Osteoblast (primary cell): ENCODE data around the gene KIAA1671. TPM values are rescaled to one million over a fixed set of nuclear protein-coding genes. Genes with fewer than 3 reads are reported as not detected.
A peak's percentile ranks its signal among the peaks of the same experiment; 100 is the strongest.

Source experiments
- DNase-seq: peaks from one replicate; pipeline ENCODE4 v3.0.0; 2011; ENCODE audit warnings: low spot score, mixed read lengths; ENCODE audit not compliant: insufficient read length; ENCODE audit errors: missing footprints
- H2AFZ ChIP-seq: 2 replicates; pipeline ENCODE4 v1.6.0; 2011; ENCODE audit warnings: mild to moderate bottlenecking, low read length
- H3K27ac ChIP-seq: 2 replicates; pipeline ENCODE4 v1.5.1; 2011; ENCODE audit warnings: mild to moderate bottlenecking, low read depth, low read length, moderate library complexity
- H3K27me3 ChIP-seq: 2 replicates; pipeline ENCODE4 v1.6.0; 2012; ENCODE audit warnings: mild to moderate bottlenecking, control low read depth, inconsistent platforms, low read length, moderate library complexity; ENCODE audit not compliant: insufficient read depth
- H3K36me3 ChIP-seq: 2 replicates; pipeline ENCODE4 v1.5.1; 2011; ENCODE audit warnings: mild to moderate bottlenecking, low read length, control low read depth, moderate library complexity; ENCODE audit not compliant: insufficient read depth
- H3K4me1 ChIP-seq: 2 replicates; pipeline ENCODE4 v1.5.1; 2011; ENCODE audit warnings: mild to moderate bottlenecking, low read length, control low read depth, moderate library complexity; ENCODE audit not compliant: insufficient read depth
- H3K4me2 ChIP-seq: 2 replicates; pipeline ENCODE4 v1.6.0; 2011; ENCODE audit warnings: mild to moderate bottlenecking, low read length; ENCODE audit not compliant: insufficient read depth
- H3K4me3 ChIP-seq: fragments of 200-600 bp; sonication (generic); 3 replicates; pipeline ENCODE4 v1.5.1; 2012; ENCODE audit warnings: mild to moderate bottlenecking, low read length, inconsistent platforms; ENCODE audit not compliant: insufficient read depth
- H3K79me2 ChIP-seq: 2 replicates; pipeline ENCODE4 v1.6.0; 2012; ENCODE audit warnings: mild to moderate bottlenecking, low read length, control low read depth, inconsistent platforms; ENCODE audit not compliant: insufficient read depth
- H3K9me3 ChIP-seq: 2 replicates; pipeline ENCODE4 v1.5.1; 2011; ENCODE audit warnings: low read depth, low read length, control low read depth
- H4K20me1 ChIP-seq: 2 replicates; pipeline ENCODE4 v1.6.0; 2012; ENCODE audit warnings: mild to moderate bottlenecking, low read length, control low read depth; ENCODE audit not compliant: insufficient read depth
- total RNA-seq: library from RNA; depleted of rRNA; stranded (reverse); fragments of >200 nt; gene quantifications from 2 replicates; pipeline ENCODE4 v1.2.3, GENCODE V29; 2012
- TF ChIP-seq, protein P1 (sequence below): IDR thresholded peaks from 2 replicates; pipeline ENCODE4 v1.5.1; 2011; ENCODE audit warnings: mild to moderate bottlenecking, low read depth, low read length, moderate library complexity; ENCODE audit errors: extremely low read depth

The KIAA1671 gene
- total RNA-seq, 1 donor, result 16.6 TPM

DNA sequence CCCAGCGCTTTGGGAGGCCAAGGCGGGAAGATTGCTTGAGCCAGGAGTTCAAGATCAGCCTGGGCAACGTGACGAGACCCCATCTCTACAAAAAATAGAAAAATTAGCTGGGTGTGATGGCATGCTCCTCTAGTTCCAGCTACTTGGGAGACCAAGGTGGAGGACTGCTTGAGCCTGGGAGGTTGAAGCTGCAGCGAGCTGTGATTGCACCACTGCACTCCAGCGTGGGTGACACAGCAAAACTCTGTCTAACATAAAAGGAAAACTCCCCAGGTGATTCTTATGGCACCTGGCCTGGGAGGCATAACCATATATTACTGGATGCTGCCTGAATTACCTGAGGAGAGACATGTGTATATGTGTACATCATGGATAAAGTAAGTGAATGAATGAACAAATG is 29.1 kb downstream of the KIAA1671 start:
- Histone ChIP-seq H3K4me2 (no peak overlapping the region), H3K4me1 (peaks cover 34% of the 10 kb centered on the region), H3K9me3 (no peaks in the 10 kb centered on the region), H2AFZ (no peak overlapping the region), H3K4me3 (no peak overlapping the region), H3K79me2 (peaks cover 44% of the 10 kb centered on the region), H4K20me1 (no peaks in the 10 kb centered on the region), H3K36me3 (no peaks in the 10 kb centered on the region), H3K27me3 (no peaks in the 10 kb centered on the region), H3K27ac (no peak overlapping the region)
- TF ChIP-seq, protein P1, sequence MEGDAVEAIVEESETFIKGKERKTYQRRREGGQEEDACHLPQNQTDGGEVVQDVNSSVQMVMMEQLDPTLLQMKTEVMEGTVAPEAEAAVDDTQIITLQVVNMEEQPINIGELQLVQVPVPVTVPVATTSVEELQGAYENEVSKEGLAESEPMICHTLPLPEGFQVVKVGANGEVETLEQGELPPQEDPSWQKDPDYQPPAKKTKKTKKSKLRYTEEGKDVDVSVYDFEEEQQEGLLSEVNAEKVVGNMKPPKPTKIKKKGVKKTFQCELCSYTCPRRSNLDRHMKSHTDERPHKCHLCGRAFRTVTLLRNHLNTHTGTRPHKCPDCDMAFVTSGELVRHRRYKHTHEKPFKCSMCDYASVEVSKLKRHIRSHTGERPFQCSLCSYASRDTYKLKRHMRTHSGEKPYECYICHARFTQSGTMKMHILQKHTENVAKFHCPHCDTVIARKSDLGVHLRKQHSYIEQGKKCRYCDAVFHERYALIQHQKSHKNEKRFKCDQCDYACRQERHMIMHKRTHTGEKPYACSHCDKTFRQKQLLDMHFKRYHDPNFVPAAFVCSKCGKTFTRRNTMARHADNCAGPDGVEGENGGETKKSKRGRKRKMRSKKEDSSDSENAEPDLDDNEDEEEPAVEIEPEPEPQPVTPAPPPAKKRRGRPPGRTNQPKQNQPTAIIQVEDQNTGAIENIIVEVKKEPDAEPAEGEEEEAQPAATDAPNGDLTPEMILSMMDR, result no peak
- no peak for DNase-seq

DNA sequence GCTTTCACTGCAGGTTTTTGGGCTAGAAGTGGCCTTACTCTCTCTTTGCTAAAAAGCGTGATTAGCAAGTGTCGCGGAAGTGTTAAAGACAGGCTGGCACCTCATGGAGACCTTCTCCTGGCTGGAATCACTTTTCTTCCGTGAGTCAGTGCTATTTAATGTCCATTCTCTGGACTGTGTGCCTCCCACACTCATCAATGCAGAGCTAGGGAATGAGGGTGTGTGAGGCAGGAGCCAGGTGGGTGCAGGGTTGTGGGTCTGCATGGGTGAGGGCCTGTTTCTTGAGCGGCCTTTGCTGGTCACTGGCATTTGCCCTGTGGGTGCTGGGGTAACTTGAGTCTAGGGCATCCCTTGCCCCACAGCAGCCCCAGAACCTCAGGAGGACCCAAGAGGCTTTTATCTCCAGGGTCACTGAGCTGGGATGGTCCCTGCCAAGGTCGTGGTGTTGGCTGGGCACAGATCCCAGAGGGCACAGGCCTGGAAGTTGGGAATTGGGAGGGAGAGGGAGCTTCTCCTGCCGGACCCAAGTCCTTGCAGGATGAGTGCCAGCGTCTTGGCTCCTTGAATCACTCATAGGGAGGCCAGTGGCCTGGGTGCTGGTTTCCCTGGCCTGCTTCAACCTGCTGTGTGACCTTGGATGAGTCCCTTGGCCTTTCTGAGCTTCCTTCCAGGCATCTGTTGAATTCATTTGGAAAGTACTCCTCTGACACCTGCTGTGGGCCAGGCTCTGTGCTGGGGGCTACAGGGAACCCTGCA is 30.0 kb downstream of the KIAA1671 start:
- no peaks in the 10 kb centered on the region for H3K36me3 ChIP-seq
- TF ChIP-seq, protein P1, result no peak
- H3K27ac ChIP-seq, result no peak overlapping the region
- no peaks in the 10 kb centered on the region for H3K27me3 ChIP-seq
- peaks cover 26% of the 10 kb centered on the region for H3K4me1 ChIP-seq
- no peaks in the 10 kb centered on the region for H3K9me3 ChIP-seq
- peak; percentile 48 for DNase-seq
- H3K4me3 ChIP-seq, result no peak overlapping the region
- no peaks in the 10 kb centered on the region for H4K20me1 ChIP-seq
- no peak overlapping the region for H3K4me2 ChIP-seq
- H3K79me2 ChIP-seq, result peaks cover 40% of the 10 kb centered on the region
- no peak overlapping the region for H2AFZ ChIP-seq

DNA sequence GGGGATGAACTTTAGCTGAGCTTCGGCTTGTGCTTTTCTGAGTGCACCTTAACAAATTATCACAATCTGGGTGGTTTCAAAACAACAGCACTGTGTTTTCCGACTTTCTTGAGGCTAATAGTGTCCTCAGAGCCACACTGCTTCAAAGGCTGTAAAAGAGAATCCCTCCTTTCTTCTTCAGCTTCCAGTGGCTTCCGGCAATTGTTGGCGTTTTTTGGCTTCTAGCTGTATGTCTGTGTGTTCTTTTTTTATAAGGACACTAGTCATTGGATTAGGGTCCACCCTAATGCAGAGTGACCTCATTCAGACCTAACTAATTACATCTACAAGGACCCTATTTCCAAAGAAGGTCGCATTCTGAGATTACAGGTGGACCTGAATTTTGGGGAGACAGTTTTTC is 30.6 kb downstream of the KIAA1671 start:
- TF ChIP-seq, protein P1, result no peak
- H3K27ac ChIP-seq, result no peak overlapping the region
- no peak overlapping the region for H2AFZ ChIP-seq
- H4K20me1 ChIP-seq, result no peaks in the 10 kb centered on the region
- H3K36me3 ChIP-seq, result no peaks in the 10 kb centered on the region
- no peaks in the 10 kb centered on the region for H3K27me3 ChIP-seq
- peaks cover 20% of the 10 kb centered on the region for H3K4me1 ChIP-seq
- H3K79me2 ChIP-seq, result peaks cover 39% of the 10 kb centered on the region
- H3K4me2 ChIP-seq, result no peak overlapping the region
- no peak overlapping the region for H3K4me3 ChIP-seq
- no peak for DNase-seq
- H3K9me3 ChIP-seq, result no peaks in the 10 kb centered on the region

DNA sequence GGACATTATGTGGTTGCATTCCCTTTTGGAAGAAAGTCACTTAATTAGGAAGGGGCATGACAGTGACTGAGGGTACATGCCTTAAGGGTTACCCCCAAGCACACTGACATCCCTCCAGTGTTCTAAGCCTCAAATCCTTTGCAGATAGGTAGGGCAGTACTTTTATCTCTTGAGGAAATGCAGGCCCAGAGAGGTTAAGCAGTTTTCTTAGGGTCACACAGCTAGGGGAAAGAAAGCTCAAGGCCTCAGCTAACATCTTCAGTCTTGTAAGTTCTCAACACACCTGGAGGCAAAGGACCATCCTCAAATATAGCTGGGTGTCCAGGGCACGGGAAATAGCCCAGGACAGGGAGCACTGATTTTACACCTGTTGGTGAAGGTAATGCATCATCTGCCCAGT is 31.6 kb downstream of the KIAA1671 start:
- no peaks in the 10 kb centered on the region for H3K36me3 ChIP-seq
- no peak overlapping the region for H2AFZ ChIP-seq
- no peak for DNase-seq
- no peak overlapping the region for H3K4me2 ChIP-seq
- H3K9me3 ChIP-seq, result no peaks in the 10 kb centered on the region
- H3K27ac ChIP-seq, result no peak overlapping the region
- H3K27me3 ChIP-seq, result no peaks in the 10 kb centered on the region
- H3K4me3 ChIP-seq, result no peak overlapping the region
- H3K4me1 ChIP-seq, result peaks cover 20% of the 10 kb centered on the region
- TF ChIP-seq, protein P1, result no peak
- H4K20me1 ChIP-seq, result no peaks in the 10 kb centered on the region
- peaks cover 39% of the 10 kb centered on the region for H3K79me2 ChIP-seq
